HEK293T (cell line): ENCODE results near the gene DRAM1.

Experiments used
- ARNT ChIP-seq: fragments of 450-650 bp; IDR thresholded peaks from 2 replicates; pipeline ENCODE4 v1.6.1; 2017; ENCODE audit warnings: mild to moderate bottlenecking
- BHLHE40 ChIP-seq: fragments of 450-650 bp; IDR thresholded peaks from 2 replicates; pipeline ENCODE4 v1.6.1; 2016; ENCODE audit warnings: mild to moderate bottlenecking, moderate library complexity, borderline replicate concordance
- ELF4 ChIP-seq: fragments of 450-650 bp; IDR thresholded peaks from 2 replicates; pipeline ENCODE4 v1.6.1; 2017; ENCODE audit warnings: antibody characterized with exemption
- FOXA1 ChIP-seq: fragments of 450-650 bp; IDR thresholded peaks from 2 replicates; pipeline ENCODE4 v1.6.1; 2016; ENCODE audit warnings: mild to moderate bottlenecking
- FOXM1 ChIP-seq: fragments of 450-650 bp; IDR thresholded peaks from 2 replicates; pipeline ENCODE4 v1.6.1; 2017; ENCODE audit warnings: mild to moderate bottlenecking, borderline replicate concordance
- HDGF ChIP-seq: fragments of 450-650 bp; IDR thresholded peaks from 2 replicates; pipeline ENCODE4 v1.6.1; 2017; ENCODE audit warnings: antibody characterized with exemption, borderline replicate concordance
- LEF1 ChIP-seq: fragments of 450-650 bp; IDR thresholded peaks from 2 replicates; pipeline ENCODE4 v1.6.1; 2017; ENCODE audit warnings: mild to moderate bottlenecking, borderline replicate concordance
- NFRKB ChIP-seq: fragments of 450-650 bp; IDR thresholded peaks from 2 replicates; pipeline ENCODE4 v1.6.1; 2016; ENCODE audit warnings: mild to moderate bottlenecking, moderate library complexity
- PKNOX1 ChIP-seq: fragments of 450-650 bp; IDR thresholded peaks from 2 replicates; pipeline ENCODE4 v1.6.1; 2016
- SP1 ChIP-seq: fragments of 450-650 bp; IDR thresholded peaks from 2 replicates; pipeline ENCODE4 v1.6.1; 2017
- SUZ12 ChIP-seq: fragments of 450-650 bp; IDR thresholded peaks from 2 replicates; pipeline ENCODE4 v1.6.1; 2016; ENCODE audit warnings: mild to moderate bottlenecking
- TARDBP ChIP-seq: fragments of 450-650 bp; IDR thresholded peaks from 2 replicates; pipeline ENCODE4 v1.6.1; 2016
- ZNF384 ChIP-seq: fragments of 450-650 bp; IDR thresholded peaks from 2 replicates; pipeline ENCODE4 v1.6.1; 2016

GRCh38 chr12:101881228-101881627 lies 3.8 kb downstream of the DRAM1 start:
- TF ChIP-seq ZNF384, result no peak
- no peak for TF ChIP-seq FOXA1
- TF ChIP-seq ELF4, result no peak
- no peak for TF ChIP-seq SP1
- TF ChIP-seq HDGF, result no peak
- TF ChIP-seq BHLHE40, result no peak
- no peak for TF ChIP-seq PKNOX1
- no peak for TF ChIP-seq TARDBP
- no peak for TF ChIP-seq LEF1
- TF ChIP-seq FOXM1, result no peak
- no peak for TF ChIP-seq NFRKB
- TF ChIP-seq SUZ12, result no peak
- TF ChIP-seq ARNT, result no peak
